Vagina (tissue), 2 donors: ENCODE data around the gene PDCL3. TPM values are rescaled to one million over a fixed set of nuclear protein-coding genes. Genes with fewer than 3 reads are reported as not detected.
A peak's percentile ranks its signal among the peaks of the same experiment; 100 is the strongest.

Experiments
- DNase-seq, 2 donors: peaks; one replicate each; pipeline ENCODE4 v3.0.0-alpha.2; 2017; ENCODE audit errors: extremely low spot score in 2 of 2
- H3K27ac ChIP-seq: fragments of 200-600 bp; sonication (generic); one replicate; pipeline ENCODE4 v1.5.1; 2019
- H3K27me3 ChIP-seq: fragments of 200-600 bp; sonication (generic); one replicate; pipeline ENCODE4 v1.5.1; 2019
- H3K36me3 ChIP-seq, 2 donors: fragments of 200-600 bp; sonication (generic); one replicate each; pipeline ENCODE4 v1.5.1; 2017 to 2019
- H3K4me1 ChIP-seq: fragments of 200-600 bp; sonication (generic); one replicate; pipeline ENCODE4 v1.5.1; 2019
- H3K4me3 ChIP-seq, 2 donors: fragments of 200-600 bp; sonication (generic); 1 replicate in 1 of 2; 2 replicates in 1 of 2; pipeline ENCODE4 v1.5.1; 2016 to 2019
- H3K9me3 ChIP-seq: fragments of 200-600 bp; sonication (generic); one replicate; pipeline ENCODE4 v1.5.1; 2019
- POLR2A ChIP-seq, 2 donors: fragments of 450-650 bp; IDR thresholded peaks; one replicate each; pipeline ENCODE4 v1.6.1; 2017; ENCODE audit warnings: antibody characterized with exemption in 2 of 2, mild to moderate bottlenecking in 2 of 2, moderate library complexity in 2 of 2
- POLR2AphosphoS5 ChIP-seq, 2 donors: sonication (generic); formaldehyde crosslinking; IDR thresholded peaks; one replicate each; pipeline ENCODE4 v1.9.0; 2017; ENCODE audit warnings: antibody characterized with exemption in 2 of 2, mild to moderate bottlenecking in 2 of 2, low read depth in 1 of 2; ENCODE audit not compliant: insufficient read depth in 1 of 2
- intact Hi-C: fragments of 100-400 bp; cut with DNase I; formaldehyde crosslinking; loops from one replicate; pipeline ENCODE4 v1.15.1; 2023
- total RNA-seq: library from RNA; depleted of rRNA; stranded (reverse); fragments of >200 nt; gene quantifications from one replicate; pipeline ENCODE4 v1.2.3, GENCODE V29; 2016
- TF ChIP-seq, protein P1 (sequence below), 3 experiments: fragments of 450-650 bp in 2 of 3; fragments of 200-600 bp in 1 of 3; sonication (generic) in 1 of 3; IDR thresholded peaks; one replicate each; pipeline ENCODE4 v1.5.1; 2017 to 2019; ENCODE audit warnings: antibody characterized with exemption in 3 of 3, mild to moderate bottlenecking in 2 of 3, moderate library complexity in 2 of 3

The PDCL3 gene
- total RNA-seq, 1 donor from 2014 or later: 20.1 TPM

GRCh38 chr2:100522430-100522829, 40.4 kb upstream of the PDCL3 start:
- TF ChIP-seq POLR2AphosphoS5 (IDR thresholded peaks at IDR 0.05; ENCODE audit: insufficient read depth in 1 of 2, low read depth in 1 of 2): no peak
- TF ChIP-seq POLR2A (IDR thresholded peaks at IDR 0.05): no peak
- TF ChIP-seq, protein P1, sequence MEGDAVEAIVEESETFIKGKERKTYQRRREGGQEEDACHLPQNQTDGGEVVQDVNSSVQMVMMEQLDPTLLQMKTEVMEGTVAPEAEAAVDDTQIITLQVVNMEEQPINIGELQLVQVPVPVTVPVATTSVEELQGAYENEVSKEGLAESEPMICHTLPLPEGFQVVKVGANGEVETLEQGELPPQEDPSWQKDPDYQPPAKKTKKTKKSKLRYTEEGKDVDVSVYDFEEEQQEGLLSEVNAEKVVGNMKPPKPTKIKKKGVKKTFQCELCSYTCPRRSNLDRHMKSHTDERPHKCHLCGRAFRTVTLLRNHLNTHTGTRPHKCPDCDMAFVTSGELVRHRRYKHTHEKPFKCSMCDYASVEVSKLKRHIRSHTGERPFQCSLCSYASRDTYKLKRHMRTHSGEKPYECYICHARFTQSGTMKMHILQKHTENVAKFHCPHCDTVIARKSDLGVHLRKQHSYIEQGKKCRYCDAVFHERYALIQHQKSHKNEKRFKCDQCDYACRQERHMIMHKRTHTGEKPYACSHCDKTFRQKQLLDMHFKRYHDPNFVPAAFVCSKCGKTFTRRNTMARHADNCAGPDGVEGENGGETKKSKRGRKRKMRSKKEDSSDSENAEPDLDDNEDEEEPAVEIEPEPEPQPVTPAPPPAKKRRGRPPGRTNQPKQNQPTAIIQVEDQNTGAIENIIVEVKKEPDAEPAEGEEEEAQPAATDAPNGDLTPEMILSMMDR (IDR thresholded peaks at IDR 0.05): no peak
- intact Hi-C loops: no loop called here
- H3K27ac ChIP-seq: no peak overlapping the region

DNA sequence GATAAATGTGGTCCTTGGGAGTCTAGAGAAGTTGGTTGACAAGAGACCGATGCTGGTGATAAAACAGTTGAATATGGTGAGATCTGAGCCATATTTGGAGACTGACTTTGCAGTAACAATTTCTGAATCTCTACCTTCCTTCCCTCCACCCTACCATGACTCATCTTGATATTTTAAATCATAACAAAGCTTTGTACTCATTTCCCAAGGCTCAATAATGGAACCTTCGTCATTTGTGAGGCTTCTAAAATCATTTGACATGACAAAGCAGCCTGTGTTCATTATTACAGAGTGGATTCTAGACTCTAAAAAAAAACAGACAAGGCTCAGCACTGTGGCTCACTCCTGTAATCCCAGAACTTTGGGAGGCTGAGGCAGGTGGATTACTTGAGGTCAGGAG, 38.5 kb upstream of the PDCL3 start:
- H3K9me3 ChIP-seq: no peaks in the 10 kb centered on the region
- no peaks in the 10 kb centered on the region for H3K4me1 ChIP-seq
- no peaks in the 10 kb centered on the region for H3K36me3 ChIP-seq
- TF ChIP-seq POLR2A (IDR thresholded peaks at IDR 0.05) (no peak), POLR2AphosphoS5 (IDR thresholded peaks at IDR 0.05; ENCODE audit: insufficient read depth in 1 of 2, low read depth in 1 of 2) (no peak)
- TF ChIP-seq, protein P1 (IDR thresholded peaks at IDR 0.05): no peak
- no peaks in the 10 kb centered on the region for H3K27me3 ChIP-seq
- no peak overlapping the region for H3K4me3 ChIP-seq
- no peak for DNase-seq
- intact Hi-C loops: no loop called here
- no peak overlapping the region for H3K27ac ChIP-seq

More at GRCh38 chr2:100522430-100522829, 40.4 kb upstream of the PDCL3 start:
- no peaks in the 10 kb centered on the region for H3K36me3 ChIP-seq
- no peaks in the 10 kb centered on the region for H3K27me3 ChIP-seq
- no peaks in the 10 kb centered on the region for H3K4me1 ChIP-seq
- DNase-seq: no peak
- H3K4me3 ChIP-seq: no peak overlapping the region
- H3K9me3 ChIP-seq: no peaks in the 10 kb centered on the region

DNA sequence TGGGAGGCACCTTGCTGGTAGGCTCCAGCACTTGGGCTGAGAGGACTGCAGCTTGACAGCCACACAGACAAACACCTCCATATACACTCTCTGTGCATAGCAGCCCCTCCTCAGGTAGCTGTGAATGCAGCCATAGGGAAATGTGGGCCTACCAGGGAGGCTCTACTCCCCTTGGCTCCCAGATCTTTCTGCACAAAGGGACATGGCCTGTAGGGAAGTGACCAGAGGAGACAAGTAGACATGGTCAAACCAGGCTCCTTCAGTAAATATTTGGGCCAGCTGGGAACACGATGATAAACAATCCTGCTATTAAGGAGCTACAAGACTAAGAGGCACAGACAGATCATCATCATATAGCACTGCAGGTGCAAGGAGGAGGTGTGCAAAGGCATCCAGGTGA, 35.9 kb upstream of the PDCL3 start:
- TF ChIP-seq POLR2AphosphoS5 (IDR thresholded peaks at IDR 0.05; ENCODE audit: insufficient read depth in 1 of 2, low read depth in 1 of 2): no peak
- H3K27ac ChIP-seq: no peak overlapping the region
- no peaks in the 10 kb centered on the region for H3K4me1 ChIP-seq
- intact Hi-C loops: no loop called here
- peak in 1 of 2 donors; percentile 81 for DNase-seq
- H3K27me3 ChIP-seq: no peaks in the 10 kb centered on the region
- H3K9me3 ChIP-seq: no peaks in the 10 kb centered on the region
- no peaks in the 10 kb centered on the region for H3K36me3 ChIP-seq
- no peak overlapping the region for H3K4me3 ChIP-seq

DNA sequence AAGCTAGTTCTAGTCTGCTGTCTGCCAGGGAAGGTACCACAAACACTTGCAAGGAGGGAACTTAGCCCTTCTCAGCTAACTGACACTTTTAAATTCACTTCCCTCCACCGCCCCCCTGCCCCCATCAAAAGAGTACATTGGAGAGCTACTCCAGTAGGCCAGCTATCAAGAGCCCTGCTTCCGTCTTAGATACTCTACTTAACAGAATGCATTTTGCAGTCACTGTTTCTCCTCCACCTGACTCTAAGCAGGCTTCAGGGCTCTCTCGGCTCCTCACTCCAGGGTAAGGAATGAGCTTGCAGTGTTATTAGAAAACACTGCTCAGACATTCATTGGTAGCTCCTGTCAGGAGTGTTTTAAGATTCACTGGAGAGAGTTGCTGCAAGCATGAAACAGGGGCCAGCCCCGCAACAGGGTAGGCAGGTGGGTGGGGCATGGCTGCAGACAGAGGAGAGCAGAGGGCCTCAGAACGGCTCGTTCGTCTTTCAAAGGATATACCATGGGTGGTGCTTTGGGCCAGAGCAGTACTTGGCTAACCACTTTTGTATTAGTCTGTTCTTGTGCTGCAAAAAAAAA, 35.3 kb upstream of the PDCL3 start:
- Histone ChIP-seq H3K27ac (no peak overlapping the region), H3K36me3 (no peaks in the 10 kb centered on the region), H3K9me3 (no peaks in the 10 kb centered on the region), H3K27me3 (no peaks in the 10 kb centered on the region), H3K4me3 (no peak overlapping the region), H3K4me1 (no peaks in the 10 kb centered on the region)
- TF ChIP-seq POLR2AphosphoS5 (IDR thresholded peaks at IDR 0.05; ENCODE audit: insufficient read depth in 1 of 2, low read depth in 1 of 2) (no peak), POLR2A (IDR thresholded peaks at IDR 0.05) (no peak)
- TF ChIP-seq, protein P1 (IDR thresholded peaks at IDR 0.05): no peak
- intact Hi-C loops: no loop called here
- DNase-seq: peak in 1 of 2 donors; percentile 9

GRCh38 chr2:100529176-100529575, 33.6 kb upstream of the PDCL3 start:
- no peak overlapping the region for H3K27ac ChIP-seq
- DNase-seq: no peak
- no peaks in the 10 kb centered on the region for H3K9me3 ChIP-seq
- H3K27me3 ChIP-seq: no peaks in the 10 kb centered on the region
- H3K36me3 ChIP-seq: no peaks in the 10 kb centered on the region
- no peaks in the 10 kb centered on the region for H3K4me1 ChIP-seq
- TF ChIP-seq, protein P1 (IDR thresholded peaks at IDR 0.05): no peak
- TF ChIP-seq POLR2A (IDR thresholded peaks at IDR 0.05) (no peak), POLR2AphosphoS5 (IDR thresholded peaks at IDR 0.05; ENCODE audit: insufficient read depth in 1 of 2, low read depth in 1 of 2) (no peak)
- intact Hi-C loops: no loop called here
- H3K4me3 ChIP-seq: no peak overlapping the region
